Measurements from ENCODE around the gene CMTM7. TPM values are rescaled to one million over a fixed set of nuclear protein-coding genes. Genes with fewer than 3 reads are reported as not detected.

CMTM7 gene
- total RNA-seq, 1 donor from 2014 or later, result 71.4 TPM

DNA sequence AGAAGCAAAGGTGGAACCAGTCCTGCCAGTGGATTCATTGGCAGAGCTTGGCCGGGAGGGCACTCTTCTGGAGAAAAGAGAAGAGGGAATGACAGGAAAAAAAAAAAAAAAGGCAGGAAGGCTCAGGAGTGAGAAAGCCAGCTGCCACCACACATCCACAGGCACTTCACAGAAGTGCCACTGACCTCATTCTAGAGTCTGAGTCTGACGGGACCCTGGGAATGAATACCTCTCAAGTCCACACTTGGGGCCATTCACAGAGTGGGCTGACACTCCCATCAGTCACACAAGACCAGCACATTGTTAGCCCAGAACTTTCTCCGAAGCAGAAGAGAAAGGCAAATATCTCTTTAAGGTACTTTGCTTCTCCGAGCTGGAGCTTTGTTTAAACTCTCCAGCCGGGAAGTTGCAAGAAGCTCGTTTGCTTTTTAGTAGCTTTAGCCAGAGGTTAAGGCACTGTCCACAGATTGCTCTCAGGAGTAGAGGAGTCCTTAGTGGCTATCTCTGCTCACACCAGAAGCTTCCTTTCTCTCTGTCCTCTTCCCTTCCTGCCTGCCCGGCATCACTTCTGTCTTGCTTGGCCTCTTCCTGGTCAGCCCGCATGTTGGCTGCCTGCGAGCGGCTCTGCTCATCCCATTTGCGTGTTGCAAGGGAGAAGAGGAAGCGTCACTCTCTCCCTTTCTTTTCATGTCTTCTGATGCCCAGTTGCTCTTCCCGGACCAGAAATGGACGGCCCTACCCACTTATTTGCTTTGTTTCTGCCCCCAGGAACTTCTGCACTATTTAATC lies 57.2 kb downstream of the CMTM7 start:
- no peak for DNase-seq (ENCODE audit: low read depth)
- H3K4me3 ChIP-seq (ENCODE audit: low read depth, low read length), result no peak overlapping the region
- TF ChIP-seq, protein P1, sequence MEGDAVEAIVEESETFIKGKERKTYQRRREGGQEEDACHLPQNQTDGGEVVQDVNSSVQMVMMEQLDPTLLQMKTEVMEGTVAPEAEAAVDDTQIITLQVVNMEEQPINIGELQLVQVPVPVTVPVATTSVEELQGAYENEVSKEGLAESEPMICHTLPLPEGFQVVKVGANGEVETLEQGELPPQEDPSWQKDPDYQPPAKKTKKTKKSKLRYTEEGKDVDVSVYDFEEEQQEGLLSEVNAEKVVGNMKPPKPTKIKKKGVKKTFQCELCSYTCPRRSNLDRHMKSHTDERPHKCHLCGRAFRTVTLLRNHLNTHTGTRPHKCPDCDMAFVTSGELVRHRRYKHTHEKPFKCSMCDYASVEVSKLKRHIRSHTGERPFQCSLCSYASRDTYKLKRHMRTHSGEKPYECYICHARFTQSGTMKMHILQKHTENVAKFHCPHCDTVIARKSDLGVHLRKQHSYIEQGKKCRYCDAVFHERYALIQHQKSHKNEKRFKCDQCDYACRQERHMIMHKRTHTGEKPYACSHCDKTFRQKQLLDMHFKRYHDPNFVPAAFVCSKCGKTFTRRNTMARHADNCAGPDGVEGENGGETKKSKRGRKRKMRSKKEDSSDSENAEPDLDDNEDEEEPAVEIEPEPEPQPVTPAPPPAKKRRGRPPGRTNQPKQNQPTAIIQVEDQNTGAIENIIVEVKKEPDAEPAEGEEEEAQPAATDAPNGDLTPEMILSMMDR (conservative IDR thresholded peaks at IDR 0.05; ENCODE audit: low read depth, low read length), result no peak

DNA sequence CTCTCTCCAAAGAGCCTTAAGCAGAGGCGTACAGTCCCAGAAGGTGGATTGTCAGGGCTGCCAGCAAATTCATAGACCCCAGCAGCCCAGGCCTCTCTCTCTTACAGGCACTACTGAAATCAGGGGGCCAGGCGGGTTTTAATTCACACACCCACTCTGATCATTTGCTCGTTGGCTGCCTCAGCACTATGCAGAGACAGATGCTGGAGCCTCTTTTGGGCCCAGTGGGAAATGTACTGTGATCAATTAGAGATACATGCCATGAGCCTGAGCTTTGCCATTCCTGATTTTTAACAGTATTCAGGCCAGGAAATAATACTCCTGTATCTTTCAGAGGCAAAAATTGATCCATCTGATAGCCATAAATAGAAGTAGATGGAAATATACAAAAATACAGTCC lies 58.0 kb downstream of the CMTM7 start:
- TF ChIP-seq, protein P1 (conservative IDR thresholded peaks at IDR 0.05; ENCODE audit: low read depth, low read length), result no peak
- no peak for DNase-seq (ENCODE audit: low read depth)
- no peak overlapping the region for H3K4me3 ChIP-seq (ENCODE audit: low read depth, low read length)

DNA sequence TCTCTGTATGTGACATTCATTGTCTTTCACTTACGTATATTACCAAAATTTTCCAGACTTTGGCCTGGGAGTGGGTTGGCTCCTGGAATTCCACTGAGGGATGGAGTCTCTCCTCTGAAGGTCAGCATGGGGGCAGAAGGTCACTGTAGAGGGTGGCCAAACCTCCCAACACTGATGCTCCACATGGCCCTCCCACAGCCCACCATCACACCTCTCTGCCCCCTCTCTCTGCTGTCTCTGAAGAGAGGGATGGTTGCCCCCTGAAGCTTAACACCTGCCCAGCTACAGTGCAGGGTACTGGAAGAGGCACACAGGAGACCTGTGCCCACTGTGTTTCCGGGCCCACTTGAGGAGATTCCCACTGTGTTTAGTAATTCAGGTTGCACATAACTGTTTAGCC lies 58.8 kb downstream of the CMTM7 start:
- DNase-seq (ENCODE audit: low read depth), result no peak
- no peak overlapping the region for H3K4me3 ChIP-seq (ENCODE audit: low read depth, low read length)
- TF ChIP-seq, protein P1 (conservative IDR thresholded peaks at IDR 0.05; ENCODE audit: low read depth, low read length), result no peak

DNA sequence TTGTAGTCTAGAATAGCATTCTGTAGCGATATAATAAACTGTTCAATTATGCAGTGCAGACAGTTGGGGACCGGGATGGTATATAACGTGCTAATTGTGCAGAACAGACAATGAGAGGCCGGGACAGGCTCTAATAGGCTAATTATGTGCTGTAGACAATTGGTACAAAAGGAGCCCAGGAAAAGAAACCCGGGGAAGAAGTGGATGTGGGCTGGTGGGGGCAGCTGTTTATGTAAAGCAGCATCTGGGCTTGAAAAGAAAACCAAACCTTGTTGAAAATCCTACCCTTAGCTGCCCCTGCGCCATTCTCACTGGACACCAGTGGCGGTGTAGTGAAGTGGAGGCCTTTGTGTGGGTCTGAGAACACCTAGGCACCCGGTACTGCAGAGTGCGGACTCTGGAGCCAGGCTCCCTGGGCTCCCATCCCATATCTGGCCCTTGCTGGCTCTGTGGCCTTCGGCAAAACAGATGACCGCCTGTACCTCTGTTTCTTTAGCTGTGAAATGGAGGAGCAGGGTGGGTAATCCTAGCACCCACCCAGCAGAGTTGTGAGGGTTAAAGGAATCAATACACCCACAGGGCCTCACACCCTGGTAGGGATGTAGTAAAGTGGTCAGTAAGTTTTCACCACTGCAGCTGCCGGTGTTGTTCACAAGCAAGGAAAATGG lies 59.5 kb downstream of the CMTM7 start:
- TF ChIP-seq, protein P1 (conservative IDR thresholded peaks at IDR 0.05; ENCODE audit: low read depth, low read length), result no peak
- H3K4me3 ChIP-seq (ENCODE audit: low read depth, low read length), result no peak overlapping the region
- DNase-seq (ENCODE audit: low read depth), result no peak

DNA sequence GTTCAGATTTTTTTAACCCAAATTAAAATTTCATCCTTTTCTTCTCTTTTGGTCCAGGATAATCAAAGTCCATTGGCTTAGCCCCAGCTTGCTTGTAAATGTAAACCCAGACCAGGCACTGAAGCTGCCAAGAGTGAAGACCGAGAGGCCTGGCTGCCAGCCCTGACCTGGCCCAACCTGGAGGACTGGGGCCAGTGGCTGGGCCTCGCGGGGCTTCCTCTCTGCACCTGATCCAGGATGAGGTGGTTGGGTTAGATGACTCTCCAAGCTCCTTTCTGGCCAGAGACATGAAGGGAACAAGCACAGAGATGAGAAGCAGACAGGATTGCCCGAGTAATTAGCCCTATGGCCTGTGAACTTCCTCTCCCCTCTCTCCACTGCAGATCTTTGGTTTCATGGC lies 60.4 kb downstream of the CMTM7 start:
- no peak overlapping the region for H3K4me3 ChIP-seq (ENCODE audit: low read depth, low read length)
- no peak for DNase-seq (ENCODE audit: low read depth)
- TF ChIP-seq, protein P1 (conservative IDR thresholded peaks at IDR 0.05; ENCODE audit: low read depth, low read length), result no peak

DNA sequence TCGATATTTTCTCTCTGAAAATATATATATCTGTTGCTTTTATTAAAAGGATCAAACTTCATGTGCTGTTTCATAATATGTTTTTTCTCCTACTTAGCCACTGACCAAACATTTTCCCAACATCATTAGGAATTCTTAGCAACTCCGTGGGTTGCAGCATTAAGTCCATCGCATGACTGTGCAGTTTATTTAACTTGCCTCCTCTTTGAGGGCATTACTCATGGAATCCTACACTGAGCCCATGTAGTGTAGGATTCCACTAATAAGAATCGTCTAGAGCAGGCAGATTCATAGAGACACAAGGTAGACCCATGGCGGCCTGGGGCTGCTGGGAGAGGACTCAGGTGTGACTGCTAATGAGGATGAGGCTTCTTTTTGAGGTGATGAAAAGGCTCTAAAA lies 61.7 kb downstream of the CMTM7 start:
- DNase-seq (ENCODE audit: low read depth), result no peak
- no peak overlapping the region for H3K4me3 ChIP-seq (ENCODE audit: low read depth, low read length)
- TF ChIP-seq, protein P1 (conservative IDR thresholded peaks at IDR 0.05; ENCODE audit: low read depth, low read length), result no peak

Measured in epithelial cell of proximal tubule (primary cell).